Thyroid gland (tissue), 4 donors: ENCODE results near the gene MYLK.

Experiments
- POLR2A ChIP-seq, 2 donors: fragments of 450-650 bp; IDR thresholded peaks; one replicate each; pipeline ENCODE4 v1.6.1; 2017; ENCODE audit warnings: antibody characterized with exemption in 2 of 2, mild to moderate bottlenecking in 2 of 2, moderate library complexity in 1 of 2
- TF ChIP-seq, protein P1 (sequence below), 6 experiments: fragments of 200-600 bp in 3 of 6; fragments of 450-650 bp in 3 of 6; sonication (generic) in 3 of 6; IDR thresholded peaks; one replicate each; pipeline ENCODE4 v1.5.1; 2016 to 2019; ENCODE audit warnings: antibody characterized with exemption in 6 of 6, mild to moderate bottlenecking in 2 of 6, inconsistent platforms in 1 of 6, moderate library complexity in 1 of 6

DNA sequence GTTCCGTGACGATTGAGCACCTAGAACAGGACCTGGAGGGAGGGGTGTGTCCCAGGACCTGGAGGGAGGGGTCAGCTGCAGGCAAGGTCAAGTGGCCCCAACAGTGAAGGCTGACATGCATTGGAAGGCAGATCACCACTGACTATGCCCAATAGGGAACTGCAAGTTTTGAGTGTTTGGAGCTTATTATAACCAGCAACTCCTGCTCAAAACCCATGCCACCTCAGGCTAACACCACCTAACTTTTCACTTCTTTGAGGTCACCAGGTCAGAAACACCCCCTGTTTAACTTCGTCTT lies 93.1 kb downstream of the MYLK start:
- TF ChIP-seq, protein P1, sequence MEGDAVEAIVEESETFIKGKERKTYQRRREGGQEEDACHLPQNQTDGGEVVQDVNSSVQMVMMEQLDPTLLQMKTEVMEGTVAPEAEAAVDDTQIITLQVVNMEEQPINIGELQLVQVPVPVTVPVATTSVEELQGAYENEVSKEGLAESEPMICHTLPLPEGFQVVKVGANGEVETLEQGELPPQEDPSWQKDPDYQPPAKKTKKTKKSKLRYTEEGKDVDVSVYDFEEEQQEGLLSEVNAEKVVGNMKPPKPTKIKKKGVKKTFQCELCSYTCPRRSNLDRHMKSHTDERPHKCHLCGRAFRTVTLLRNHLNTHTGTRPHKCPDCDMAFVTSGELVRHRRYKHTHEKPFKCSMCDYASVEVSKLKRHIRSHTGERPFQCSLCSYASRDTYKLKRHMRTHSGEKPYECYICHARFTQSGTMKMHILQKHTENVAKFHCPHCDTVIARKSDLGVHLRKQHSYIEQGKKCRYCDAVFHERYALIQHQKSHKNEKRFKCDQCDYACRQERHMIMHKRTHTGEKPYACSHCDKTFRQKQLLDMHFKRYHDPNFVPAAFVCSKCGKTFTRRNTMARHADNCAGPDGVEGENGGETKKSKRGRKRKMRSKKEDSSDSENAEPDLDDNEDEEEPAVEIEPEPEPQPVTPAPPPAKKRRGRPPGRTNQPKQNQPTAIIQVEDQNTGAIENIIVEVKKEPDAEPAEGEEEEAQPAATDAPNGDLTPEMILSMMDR (IDR thresholded peaks at IDR 0.05) = no peak
- no peak for TF ChIP-seq POLR2A (IDR thresholded peaks at IDR 0.05)
